Fibroblast of mammary gland (primary cell): ENCODE data around the gene CMTM4.
"Not testable (repeated sequence)": the region's sequence is repeated elsewhere in the genome, so short reads cannot be mapped to it uniquely, and the experiment has no call there.

Experiments used
- DNase-seq: peaks from one replicate; pipeline ENCODE4 v3.0.0-alpha.2; 2010; ENCODE audit warnings: low read depth
- H3K4me3 ChIP-seq: 2 replicates; pipeline ENCODE4 v1.5.1; 2011; ENCODE audit warnings: low read depth, mild to moderate bottlenecking, low read length, moderate library complexity; ENCODE audit not compliant: control insufficient read depth
- TF ChIP-seq, protein P1 (sequence below): conservative IDR thresholded peaks from 2 replicates; pipeline ENCODE4 v1.5.1; 2011; ENCODE audit warnings: low read depth, low read length, inconsistent platforms; ENCODE audit not compliant: control insufficient read depth, insufficient read depth

The CMTM4 gene

DNA sequence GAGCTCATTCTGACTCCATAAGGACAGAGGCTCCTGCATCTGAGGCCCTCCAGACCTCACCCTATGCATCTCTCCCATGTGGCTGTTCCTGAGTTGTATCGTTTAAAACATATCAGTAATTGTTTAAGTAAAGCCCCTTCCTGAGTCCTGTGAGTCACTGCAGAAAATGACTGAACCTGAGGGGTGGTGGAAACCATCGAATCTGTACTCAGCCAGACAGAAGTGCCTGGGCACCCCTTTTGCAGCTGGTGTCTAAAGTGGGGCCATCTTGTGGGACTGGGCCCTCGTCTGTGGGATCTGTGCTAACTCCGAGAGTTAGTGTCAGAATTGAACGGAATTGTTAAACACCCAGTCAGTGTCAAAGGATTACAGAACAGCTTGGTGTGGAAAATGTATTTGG is 66.7 kb downstream of the CMTM4 start:
- H3K4me3 ChIP-seq, result no peak overlapping the region
- TF ChIP-seq, protein P1, sequence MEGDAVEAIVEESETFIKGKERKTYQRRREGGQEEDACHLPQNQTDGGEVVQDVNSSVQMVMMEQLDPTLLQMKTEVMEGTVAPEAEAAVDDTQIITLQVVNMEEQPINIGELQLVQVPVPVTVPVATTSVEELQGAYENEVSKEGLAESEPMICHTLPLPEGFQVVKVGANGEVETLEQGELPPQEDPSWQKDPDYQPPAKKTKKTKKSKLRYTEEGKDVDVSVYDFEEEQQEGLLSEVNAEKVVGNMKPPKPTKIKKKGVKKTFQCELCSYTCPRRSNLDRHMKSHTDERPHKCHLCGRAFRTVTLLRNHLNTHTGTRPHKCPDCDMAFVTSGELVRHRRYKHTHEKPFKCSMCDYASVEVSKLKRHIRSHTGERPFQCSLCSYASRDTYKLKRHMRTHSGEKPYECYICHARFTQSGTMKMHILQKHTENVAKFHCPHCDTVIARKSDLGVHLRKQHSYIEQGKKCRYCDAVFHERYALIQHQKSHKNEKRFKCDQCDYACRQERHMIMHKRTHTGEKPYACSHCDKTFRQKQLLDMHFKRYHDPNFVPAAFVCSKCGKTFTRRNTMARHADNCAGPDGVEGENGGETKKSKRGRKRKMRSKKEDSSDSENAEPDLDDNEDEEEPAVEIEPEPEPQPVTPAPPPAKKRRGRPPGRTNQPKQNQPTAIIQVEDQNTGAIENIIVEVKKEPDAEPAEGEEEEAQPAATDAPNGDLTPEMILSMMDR, result no peak
- DNase-seq, result no peak

DNA sequence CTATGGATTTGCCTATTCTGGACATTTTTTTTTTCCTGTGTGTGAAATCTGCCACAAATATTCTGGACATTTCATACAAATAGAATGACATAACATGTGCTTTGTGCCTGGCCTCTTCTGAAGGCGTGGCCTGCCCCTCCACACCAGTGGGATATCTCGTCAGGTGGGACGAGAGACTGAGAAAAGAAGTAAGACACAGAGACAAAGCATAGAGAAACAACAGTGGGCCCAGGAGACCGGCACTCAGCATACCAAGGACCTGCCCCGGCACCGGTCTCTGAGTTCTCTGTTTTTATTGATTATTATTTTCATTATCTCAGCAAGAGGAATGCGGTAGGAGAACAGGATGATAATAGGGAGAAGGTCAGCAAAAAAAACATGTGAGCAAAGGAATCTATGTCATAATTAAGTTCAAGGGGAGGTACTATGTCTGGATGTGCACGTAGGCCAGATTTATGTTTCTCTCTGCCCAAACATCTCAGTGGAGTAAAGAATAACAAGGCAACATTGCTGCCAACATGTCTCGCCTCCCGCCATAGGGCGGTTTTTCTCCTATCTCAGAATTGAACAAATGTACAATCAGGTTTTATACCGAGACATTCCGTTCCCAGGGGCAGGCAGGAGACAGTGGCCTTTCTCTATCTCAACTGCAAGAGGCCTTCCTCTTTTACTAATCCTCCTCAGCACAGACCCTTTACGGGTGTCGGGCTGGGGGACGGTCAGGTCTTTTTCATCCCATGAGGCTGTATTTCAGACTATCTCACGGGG is 68.7 kb downstream of the CMTM4 start:
- H3K4me3 ChIP-seq, DNase-seq: not testable (repeated sequence)

DNA sequence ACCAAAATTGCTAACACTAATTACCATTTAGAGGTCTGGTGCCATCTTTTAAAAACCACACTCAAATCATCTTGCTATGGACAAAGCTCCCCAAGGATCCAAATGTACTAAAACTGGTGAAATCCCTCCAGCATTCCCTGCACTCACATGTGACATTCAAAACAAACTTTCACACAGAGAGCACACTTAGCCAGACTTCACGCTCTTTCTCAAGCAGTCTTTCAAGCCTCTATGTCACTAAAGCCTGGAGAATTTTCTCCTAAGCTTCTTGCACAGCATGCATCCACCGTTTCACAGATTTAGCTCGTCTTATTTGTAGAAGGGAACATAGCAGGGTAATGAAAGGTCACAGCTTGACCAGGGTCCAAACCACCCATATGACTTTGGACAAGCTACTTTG is 72.8 kb downstream of the CMTM4 start:
- no peak overlapping the region for H3K4me3 ChIP-seq
- DNase-seq, result peak; percentile 25
- TF ChIP-seq, protein P1, result no peak

DNA sequence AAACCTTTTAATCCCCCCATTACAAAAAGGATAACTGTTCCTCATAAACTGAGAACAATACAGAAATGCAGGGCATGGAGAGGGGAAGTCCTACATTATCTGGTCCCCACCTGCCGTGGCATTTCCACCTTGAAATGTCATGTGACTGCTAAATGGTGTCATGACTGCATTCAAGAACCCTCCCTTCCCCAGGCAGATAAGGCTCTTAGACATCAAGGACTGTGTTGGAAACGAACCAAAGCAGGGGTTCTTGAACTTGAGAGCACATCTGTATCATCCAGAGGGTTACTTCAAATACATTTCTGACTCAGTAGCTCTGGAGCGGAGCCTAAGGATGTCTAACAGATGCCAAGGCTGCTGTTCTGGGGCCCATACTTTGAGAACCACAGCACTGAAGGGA is 73.7 kb downstream of the CMTM4 start:
- H3K4me3 ChIP-seq, result no peak overlapping the region
- DNase-seq, result peak; percentile 63
- TF ChIP-seq, protein P1, result no peak

DNA sequence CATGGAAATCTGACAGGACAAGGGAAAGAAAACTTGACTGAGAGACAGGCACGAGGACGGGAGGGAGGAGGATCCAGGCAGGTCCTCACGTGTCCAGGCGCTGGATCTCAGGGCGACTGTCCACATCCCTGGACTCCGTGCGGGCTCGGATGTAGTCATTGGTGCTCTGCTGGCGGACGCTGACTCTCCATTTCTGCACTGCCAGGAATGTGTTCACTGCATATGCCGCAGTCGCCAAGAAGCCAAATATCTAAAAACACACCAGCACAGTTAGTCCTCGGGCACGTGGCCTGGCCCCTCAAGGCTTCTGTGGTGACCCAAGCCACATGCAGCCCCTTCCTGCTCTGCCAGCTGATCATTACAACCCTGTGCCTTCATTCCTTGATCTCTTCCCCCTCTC is 74.6 kb downstream of the CMTM4 start:
- H3K4me3 ChIP-seq, result no peak overlapping the region
- no peak for DNase-seq
- TF ChIP-seq, protein P1, result no peak

DNA sequence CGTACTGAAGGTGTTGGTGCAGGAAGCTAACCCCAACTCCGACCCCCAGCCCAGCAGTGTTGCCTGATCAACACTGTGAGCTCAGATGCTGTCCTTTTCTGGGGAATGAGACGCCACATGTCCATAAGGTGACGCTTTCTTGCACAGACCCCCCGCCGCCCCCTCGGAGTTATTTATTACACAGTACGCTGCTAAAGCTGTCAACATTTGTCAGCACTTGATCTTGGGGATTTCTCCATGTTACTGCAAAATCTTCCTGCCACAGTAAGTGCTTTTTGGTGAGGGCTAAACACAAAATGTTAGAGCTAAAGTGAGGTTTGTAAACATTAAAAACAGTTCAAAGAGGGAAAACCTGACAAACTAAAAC is 76.1 kb downstream of the CMTM4 start:
- no peak overlapping the region for H3K4me3 ChIP-seq
- no peak for DNase-seq
- TF ChIP-seq, protein P1, result no peak

DNA sequence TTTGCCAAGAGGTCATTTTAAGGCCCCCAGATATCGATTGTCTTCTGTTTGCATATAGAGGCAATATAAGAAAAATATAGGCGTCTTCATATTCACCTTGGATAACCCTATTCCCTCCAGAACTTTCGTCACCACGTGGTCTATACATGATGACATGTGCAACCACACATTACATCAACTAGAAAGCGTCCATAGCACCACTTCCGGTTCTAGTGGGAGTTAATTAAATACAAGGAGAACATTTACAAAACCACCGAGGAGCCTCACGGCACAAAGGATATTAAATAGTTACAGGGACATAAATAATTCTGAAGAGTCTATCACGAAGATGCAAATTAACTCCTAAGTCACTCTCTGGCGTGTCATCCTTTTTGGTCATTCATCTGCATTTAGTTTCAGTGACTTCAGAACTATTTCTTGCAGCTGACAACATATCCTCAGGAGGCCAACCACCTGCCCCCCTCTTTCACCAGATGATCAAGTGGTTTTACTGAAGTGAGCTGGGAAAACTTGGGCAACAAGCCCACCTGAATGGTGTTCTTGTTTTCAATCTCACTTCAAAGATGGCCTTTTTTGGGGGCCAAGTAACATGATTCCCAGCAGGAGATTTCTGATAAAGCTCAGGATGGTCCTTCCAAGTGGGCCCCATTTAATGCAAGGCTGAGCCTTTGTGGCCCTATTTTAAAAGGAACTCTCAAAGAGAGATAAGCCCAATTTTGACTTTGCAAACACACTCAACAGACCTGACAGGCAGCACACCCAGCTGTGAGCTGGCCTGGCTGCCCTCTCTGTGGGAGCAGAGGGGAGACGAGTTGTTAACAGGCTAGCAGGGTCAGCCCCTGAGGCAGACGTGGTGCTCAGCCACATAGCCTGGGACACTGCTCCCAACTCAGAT is 76.8 kb downstream of the CMTM4 start:
- no peak overlapping the region for H3K4me3 ChIP-seq
- TF ChIP-seq, protein P1, result no peak
- DNase-seq, result peak; percentile 93
